Stimulated activated CD4-positive, alpha-beta T cell treated with anti-CD3 and anti-CD28 coated beads, TNF-alpha, amount 100 ng/mL, for 48 hours (primary cell): Measurements from ENCODE around the gene SNCAIP.
"Not testable (repeated sequence)": the region's sequence is repeated elsewhere in the genome, so short reads cannot be mapped to it uniquely, and the experiment has no call there.

Source experiments
- DNase-seq, 3 donors: peaks; one replicate each; pipeline ENCODE4 v3.0.0-alpha.2; 2020; ENCODE audit warnings: low read depth in 3 of 3

The SNCAIP gene

GRCh38 chr5:122464191-122464590 lies 152.2 kb downstream of the SNCAIP start:
- no peak for DNase-seq

DNA sequence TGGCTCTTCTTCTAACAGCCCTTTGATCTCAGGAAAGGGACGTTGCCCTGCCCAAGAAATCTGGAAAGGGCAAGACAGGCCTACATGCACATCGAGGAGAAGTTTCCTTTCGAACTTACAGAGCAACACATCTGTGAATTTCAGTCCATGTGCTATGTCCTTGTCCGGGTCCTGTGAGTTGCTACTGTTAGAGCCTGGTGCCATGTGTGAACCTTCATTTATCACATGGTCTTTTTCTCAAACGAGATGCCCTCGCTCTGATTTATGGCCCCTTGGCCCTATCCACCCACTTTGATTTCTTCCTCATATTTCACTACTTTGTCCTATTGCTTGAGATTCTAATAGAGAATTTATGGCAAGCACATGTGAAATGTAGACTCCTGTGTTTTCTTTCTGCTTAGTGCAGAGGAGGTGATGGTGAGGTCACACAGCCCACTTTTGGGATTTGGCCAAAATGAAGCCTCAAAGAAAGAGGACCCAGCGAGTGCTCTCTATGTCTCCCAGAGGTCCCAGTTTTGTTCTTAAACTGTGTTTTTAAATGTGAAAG lies 153.1 kb downstream of the SNCAIP start:
- DNase-seq = no peak

- DNase-seq = no peak
Measured at GRCh38 chr5:122465994-122466393, 154.0 kb downstream of the SNCAIP start.

DNA sequence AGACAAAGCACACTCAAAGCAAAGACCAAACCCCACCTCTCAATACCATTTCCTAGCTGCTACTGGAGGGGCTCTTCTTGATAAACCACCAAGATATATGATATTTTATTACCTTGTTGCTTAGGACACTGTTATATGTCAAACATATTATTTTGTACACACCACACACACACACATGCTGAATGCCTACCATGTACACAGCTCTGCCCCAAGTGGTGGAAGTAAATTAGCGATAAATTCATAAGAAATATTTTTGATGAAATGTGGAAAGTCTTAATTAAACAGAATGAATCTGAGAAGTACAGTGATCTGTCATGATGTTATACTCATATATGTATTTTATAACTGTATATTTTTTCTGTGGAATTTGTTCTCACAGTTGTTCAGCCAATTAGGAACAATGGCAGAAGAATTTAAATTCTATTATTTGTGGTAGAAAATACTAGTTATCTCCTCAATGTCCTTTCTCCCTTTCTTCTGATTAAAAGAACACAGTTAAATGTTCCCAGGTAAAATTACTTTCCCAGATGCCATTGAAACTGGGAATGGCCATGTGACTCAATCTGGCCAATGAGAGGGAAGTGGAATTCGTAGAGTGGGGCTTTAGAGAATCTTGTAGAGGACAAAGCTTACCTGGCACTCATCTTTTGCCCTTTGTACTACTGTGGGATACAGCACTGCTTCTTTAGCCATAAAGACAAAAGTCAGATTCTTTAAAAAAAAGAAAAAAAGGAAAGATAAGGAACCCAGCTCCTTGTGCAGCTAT lies 156.5 kb downstream of the SNCAIP start:
- no peak for DNase-seq

- DNase-seq = no peak
Measured at GRCh38 chr5:122469384-122469919, 157.4 kb downstream of the SNCAIP start.

- DNase-seq = no peak
Measured at GRCh38 chr5:122470365-122470764, 158.3 kb downstream of the SNCAIP start.

GRCh38 chr5:122471031-122471751 lies 159.2 kb downstream of the SNCAIP start:
- DNase-seq = no peak

- no peak for DNase-seq
Measured at GRCh38 chr5:122471752-122472061, 159.7 kb downstream of the SNCAIP start.

- no peak for DNase-seq
Measured at GRCh38 chr5:122473138-122473843, 161.3 kb downstream of the SNCAIP start.

DNA sequence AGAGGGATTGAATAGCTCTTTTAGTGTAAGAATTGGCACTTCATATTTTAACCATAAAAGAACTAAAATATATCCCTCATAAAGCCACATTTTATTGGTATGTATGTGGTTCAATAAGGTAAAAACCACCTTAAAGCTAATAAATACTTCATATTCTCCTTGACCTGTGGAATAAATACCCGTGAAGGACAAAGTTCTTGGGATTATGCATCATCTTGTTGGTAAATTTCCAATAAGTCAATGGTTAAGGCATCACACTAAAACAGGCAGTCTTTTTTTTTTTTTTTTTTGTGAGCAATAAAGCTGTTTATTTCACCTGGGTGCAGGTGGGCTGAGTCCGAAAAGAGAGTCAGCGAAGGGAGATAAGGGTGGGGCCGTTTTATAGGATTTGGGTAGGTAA lies 161.9 kb downstream of the SNCAIP start:
- DNase-seq = no peak

- no peak for DNase-seq
Measured at GRCh38 chr5:122478741-122479442, 166.9 kb downstream of the SNCAIP start.

DNA sequence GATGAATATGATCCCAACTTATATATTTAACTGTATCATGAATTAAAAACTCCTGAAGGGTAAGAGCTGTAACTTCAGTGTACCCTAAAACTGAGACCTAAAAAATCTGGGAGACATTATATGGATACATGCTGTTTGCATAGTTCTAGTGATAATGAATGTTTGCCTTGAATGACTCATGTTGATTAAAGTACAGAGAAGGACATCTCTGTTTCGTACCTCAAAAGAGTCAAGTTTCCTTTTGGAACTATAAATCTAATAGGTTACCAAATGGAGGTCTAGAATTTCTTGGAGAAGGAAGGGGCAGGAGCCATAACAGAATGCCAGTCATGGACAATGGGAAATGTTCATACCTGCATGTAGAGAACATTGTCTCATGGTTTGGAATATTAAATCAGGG lies 168.1 kb downstream of the SNCAIP start:
- DNase-seq = no peak

DNA sequence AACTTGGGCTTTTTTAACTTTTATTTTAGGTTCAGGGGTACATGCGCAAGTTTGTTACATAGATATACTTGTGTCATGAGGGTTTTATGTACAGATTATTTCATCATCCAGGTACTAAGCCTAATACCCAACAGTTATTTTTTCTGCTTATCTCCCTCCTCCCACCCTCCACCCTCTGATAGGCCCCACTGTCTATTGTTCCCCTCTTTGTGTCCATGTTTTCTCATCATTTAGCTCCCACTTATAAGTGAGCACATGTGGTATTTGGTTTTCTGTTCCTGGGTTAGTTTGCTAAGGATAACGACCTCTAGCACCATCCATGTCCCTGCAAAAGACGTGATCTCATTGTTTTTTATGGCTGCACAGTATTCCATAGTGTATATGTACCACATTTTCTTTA lies 172.1 kb downstream of the SNCAIP start:
- no peak for DNase-seq

GRCh38 chr5:122485226-122485625 lies 173.2 kb downstream of the SNCAIP start:
- no peak for DNase-seq

DNA sequence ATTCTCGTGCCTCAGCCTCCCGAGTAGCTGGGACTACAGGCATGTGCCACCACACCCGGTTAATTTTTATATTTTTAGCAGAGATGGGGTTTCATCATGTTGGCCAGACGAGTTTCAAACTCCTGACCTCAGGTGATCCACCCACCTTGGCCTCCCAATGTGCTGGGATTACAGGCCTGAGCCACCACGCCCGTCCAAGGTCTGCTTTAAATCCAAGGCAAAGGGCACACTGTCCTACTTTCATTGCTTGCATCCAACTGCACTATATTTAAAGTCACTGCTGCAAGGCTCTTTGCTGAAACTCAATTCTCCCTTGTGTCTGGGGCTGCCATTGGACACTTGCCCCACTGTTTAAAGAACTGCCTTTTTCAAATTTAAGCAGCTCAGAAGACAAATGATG lies 174.6 kb downstream of the SNCAIP start:
- DNase-seq = not testable (repeated sequence)

DNA sequence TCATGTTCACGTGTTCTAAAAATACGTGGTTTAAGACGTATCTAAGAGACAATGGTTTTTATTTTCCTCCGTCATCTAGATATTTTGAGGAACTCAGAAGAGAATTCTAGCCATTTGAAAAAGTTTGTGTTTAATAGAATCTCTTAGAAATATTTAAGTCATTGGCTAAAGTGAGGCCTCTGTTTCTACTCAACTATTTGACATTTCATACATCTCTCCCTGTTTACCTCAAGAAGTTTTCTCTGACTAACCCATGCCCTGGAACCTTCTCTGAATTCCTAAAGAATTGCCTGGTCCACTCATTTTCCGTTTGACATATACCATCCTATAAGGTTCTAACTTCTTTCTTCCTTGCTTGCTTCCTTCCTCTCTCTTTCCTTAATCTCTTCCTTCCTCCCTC lies 178.7 kb downstream of the SNCAIP start:
- DNase-seq = no peak

- no peak for DNase-seq
Measured at GRCh38 chr5:122492675-122493074, 180.6 kb downstream of the SNCAIP start.

- DNase-seq = no peak
Measured at GRCh38 chr5:122493091-122494021, 181.3 kb downstream of the SNCAIP start.

- no peak for DNase-seq
Measured at GRCh38 chr5:122494109-122494508, 182.1 kb downstream of the SNCAIP start.

GRCh38 chr5:122498163-122498562 lies 186.1 kb downstream of the SNCAIP start:
- DNase-seq = no peak

DNA sequence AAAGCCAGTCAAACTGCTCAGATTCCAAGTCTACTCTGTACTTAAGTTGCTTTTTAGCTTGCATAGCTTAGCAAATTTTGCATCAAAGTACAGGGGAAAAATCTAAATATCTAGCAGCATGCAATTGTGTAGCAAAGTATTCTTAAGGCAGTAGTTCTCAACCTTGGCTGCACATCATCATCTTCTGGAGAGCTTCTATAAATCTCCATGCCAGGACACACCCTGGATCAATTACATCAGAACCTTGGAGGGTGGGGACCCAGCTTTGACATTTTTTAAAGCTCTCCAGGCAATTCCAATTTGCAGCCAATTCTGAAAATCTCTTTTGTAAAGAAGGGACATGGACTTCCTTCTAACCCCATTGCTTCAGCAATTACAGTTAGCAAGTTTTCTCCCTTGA lies 187.5 kb downstream of the SNCAIP start:
- DNase-seq = no peak
